ENCODE measurements around the gene OXER1. TPM values are rescaled to one million over a fixed set of nuclear protein-coding genes. Genes with fewer than 3 reads are reported as not detected.

The OXER1 gene
- total RNA-seq, 1 donor, result 1.3 TPM

DNA sequence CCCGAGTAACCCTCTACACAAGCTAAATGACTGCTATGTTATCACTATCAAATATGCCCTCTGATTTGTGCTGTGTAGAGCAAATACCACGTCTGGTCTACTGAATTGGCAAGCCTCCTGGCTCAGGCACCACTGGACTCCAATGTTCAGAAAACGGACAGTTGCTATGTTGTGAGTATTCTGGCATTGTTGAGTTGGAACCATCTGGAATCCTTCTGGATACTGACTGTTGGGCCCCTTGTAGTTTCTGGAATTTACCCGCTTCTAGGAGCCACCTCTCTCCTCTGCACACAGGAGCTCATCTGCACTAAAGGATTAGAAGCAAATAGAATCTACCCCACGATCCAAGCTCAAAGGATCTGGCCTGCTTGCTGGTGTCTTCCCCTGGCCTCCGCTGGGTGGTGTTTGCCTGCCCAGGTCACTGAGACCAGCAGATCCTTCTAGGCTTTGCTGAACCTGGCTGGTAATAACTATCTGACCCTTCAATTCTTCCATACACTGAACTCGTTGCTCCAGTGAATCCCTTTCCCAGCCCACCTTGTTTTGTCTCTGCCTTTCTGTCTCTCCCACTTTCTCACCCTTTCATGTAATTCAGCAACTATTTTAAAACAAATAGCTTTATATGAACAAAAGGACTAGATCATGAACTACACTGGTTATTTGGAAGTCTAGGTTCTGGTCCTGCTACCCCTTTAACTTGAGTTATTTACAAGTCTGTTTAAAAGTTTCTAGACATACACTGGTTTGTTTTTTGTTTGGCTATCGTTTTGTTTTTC, 30.5 kb upstream of the OXER1 start:
- no peak for DNase-seq (ENCODE audit: low read depth in 2 of 3, low spot score in 2 of 3)

DNA sequence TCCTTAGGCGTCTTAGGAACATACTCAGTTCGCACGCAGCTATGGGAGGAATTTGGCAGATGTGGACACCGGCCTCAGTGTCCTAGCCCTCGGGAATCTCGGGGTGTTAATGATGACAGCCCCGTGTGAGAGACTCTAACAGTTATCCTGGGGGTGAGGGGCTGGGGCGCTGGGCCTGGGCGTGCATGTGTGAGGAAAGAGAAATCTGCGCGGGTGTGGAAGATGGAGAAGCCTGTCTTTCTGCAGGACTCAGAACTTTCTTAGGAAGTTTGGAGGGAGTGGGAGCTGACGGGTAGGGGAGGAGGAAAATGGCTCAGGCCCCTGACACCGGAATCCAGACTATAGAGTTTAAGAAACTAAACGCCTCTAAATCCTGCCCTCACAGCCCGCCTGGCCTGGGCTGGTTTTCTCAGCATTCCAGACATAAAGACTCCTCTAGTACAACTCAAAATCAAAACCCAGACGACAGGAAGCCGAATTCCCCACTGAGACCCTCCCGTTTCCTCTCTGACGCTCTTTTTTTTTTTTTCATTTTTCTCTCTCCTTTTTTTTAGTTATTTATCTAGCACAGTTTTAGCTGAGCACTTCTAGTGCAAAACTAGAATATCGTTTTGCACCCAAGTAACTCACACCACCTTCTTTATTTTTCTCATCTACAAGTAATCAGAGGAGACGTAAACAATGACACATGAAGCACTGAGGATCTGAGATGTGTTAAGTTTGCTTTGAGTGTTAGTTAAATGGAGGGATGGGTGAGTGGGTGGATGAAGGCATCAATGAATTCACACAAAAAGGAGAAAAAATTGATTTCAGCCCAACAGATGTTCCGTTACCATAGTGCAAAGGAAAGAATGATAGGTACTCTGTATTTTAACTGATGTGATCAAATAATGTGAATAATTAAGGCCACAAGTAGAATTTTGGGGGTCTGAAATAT, 29.7 kb upstream of the OXER1 start:
- DNase-seq (ENCODE audit: low read depth in 2 of 3, low spot score in 2 of 3), result no peak

DNA sequence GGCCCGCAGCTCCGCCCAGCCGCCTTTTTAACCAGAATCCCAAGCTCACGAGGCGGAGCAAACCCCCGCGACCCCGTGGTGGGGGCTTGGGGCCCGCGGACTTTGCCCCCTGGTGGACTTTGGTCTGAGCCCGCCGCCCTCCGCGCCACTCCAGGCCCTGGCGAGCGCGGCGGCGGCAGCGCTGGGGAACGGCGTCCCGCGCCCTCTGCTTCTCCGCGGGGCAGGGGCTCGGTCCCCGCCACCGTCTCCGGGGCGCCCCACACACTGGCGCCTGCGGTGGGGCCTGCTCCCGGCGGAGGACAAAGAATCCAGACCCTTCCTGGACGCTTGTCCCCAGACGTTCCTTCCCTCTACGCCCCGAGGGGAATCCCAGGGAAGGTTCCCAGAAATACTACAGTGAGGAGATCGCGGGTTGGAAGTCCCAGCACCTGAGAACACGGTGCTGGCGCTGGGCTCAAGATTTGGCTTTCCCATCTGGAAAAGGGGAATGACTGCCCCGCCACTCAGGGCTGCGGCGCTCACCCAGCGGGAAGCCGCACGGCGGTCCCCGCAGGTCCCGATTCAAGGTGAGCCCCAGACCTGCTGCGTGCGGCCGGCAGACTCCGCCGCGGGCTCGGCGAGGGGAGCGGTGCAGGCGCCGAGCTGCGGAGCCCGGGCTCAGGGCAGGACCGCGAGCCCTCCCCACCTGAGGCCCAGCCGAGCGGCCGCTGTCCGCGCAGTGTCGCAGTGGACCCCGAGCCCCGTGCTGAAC, 28.8 kb upstream of the OXER1 start, which contains the start of gene HAAO:
Gene HAAO, minus strand, starts transcription at position 1 of the 751 bp plus-strand sequence. CDS start 47 bp downstream, outside the sequence.
- peak in 2 of 3 donors; percentile 52 to 59 for DNase-seq (ENCODE audit: low read depth in 2 of 3, low spot score in 2 of 3)

DNA sequence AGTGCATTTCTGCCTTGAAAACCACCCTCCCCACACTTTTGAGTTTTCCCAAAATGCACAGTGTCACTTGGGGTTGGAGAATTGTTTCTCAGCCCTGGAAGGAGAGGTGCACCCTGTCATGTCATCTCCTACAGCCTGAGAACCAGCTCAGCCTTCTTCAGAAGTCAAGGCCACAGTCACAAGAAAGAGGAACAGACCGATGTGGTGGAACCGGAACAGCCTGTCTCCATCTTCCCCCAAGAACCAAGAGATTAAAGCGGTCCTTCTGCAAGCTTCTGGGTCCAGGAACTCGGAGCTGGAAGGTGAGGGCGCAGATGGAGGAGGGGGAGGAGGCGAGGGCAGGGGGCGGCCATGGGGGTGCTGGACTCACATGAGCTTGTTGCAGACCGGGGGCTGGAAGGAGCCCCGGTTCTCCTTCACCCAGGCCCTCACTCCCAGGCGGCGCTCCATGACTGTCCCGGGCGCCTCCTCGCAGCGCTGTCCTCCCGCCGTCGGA, 28.2 kb upstream of the OXER1 start:
- peak in 2 of 3 donors; percentile 62 to 76 for DNase-seq (ENCODE audit: low read depth in 2 of 3, low spot score in 2 of 3)

DNA sequence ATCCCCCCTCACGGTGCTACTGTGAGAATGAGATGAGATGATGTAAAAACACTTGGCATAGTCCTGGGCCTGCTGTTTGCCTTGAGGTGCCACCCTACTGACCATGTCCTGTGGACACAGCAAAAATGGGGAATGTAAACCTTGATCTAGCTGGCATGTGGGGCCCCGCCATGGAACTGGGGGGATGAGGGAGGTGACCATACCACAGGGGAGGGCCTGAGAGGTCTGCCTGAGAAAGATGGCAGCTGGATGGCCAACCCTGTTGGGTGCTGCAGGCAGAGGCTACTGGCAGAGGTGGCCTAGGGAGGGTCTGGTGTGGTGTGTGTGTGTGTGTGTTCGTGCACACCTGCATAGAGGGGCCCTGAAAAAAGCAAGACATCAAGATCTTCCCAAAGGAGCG, 27.7 kb upstream of the OXER1 start:
- DNase-seq (ENCODE audit: low read depth in 2 of 3, low spot score in 2 of 3), result no peak

DNA sequence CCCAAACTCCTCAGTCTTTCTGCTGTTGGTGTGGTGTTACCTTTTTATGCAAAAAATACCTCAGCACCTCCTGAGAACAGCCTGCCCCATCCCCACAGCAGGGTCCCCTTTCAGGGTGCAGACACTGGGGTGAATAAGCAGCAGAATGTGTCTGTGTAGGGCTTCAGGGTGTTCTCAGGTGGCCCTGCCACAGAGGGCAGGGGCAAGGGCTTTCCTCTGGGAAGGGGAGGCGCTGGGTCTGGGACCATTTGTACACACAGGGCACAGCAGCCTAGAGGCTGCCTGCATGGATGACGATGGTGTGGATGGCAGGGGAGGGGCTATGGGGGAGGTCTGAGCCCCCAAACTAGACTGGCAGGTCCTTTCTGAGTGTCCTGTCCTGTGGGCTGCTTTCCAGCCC, 25.8 kb upstream of the OXER1 start:
- DNase-seq (ENCODE audit: low read depth in 2 of 3, low spot score in 2 of 3), result no peak

DNA sequence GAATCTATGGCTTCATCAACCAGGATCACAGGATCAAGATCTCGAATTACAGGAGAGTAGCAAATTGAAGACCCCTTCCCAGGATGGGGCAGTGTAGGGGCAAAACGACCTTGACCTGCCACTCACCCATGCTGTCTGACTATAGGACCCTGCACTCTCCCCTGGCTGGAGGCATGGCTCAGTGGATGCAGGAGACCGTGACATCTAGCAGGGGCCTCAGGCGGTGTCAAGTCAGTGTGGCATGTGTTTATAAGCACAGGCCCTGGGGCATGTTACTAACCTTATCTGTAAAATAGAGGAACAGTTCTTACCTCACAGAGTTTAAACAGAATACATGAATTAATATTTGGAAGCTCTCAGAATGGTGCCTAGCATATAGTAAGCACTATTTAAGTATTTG, 24.9 kb upstream of the OXER1 start:
- no peak for DNase-seq (ENCODE audit: low read depth in 2 of 3, low spot score in 2 of 3)

DNA sequence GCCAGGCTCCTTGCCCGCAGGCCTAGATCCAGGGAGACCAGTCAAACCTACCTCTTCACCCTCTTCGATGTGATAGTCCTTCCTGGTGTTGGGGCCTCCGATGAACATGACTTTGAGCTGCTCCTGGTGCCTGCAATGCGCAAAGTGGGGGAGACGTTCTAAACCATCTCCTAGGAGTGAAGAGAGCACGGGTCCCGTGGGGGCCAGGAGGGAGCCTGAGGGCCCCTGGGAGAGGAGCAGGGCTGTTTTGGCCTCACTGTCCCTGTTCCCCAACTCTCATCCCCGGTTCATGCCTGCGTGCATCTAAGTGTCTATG, 24.5 kb upstream of the OXER1 start:
- DNase-seq (ENCODE audit: low read depth in 2 of 3, low spot score in 2 of 3), result no peak

DNA sequence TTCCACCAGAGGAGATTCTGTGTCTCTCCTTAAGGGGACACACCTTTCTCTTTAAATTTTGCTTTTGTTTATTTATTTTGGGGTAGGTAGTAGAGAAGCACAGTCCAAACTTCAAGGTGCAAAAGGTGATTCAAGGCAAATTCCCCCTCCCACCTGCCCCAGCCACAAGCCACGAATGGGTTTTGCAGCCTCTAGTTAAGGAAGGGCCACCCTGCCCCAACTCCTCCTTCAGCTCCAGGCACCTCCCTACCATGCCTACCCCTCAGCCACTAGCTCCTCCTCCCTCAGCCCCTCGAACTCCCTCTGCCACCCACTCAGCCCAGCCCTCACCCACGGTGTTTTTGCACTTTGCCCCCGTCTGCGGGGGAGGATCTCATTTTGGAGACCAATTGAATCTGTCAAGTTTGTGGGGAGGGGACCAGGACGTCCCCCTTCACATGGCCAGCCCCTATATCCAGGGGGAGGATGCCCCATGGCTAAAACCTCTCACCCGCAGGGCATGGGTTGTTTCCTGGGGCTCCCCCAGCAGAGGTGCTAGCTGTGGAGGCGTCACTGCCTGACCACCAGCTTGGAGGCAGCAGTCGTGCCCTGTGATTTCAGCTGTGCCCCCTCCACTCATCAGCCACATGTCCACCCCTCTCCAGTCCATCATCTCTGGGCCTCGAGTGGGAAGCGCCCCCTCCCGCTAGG, 24.0 kb upstream of the OXER1 start:
- DNase-seq (ENCODE audit: low read depth in 2 of 3, low spot score in 2 of 3), result no peak

DNA sequence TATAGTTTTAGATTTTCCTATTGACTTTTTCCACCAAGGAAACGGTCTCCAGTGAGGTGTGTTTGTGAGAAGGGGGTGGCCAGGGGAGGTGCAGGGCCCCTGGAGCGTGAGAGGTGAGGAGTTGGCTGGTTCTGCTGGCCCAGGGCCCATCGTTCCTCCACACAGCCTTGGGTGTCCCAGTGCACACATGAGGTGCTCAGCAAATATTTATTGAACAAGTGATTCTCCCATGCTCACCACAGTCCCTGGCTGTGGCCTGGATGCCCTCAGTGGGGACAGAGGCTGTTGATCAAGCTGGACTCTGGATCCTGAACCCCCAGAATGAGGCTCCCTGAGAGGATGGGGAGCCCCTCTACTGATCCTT, 23.5 kb upstream of the OXER1 start:
- no peak for DNase-seq (ENCODE audit: low read depth in 2 of 3, low spot score in 2 of 3)

DNA sequence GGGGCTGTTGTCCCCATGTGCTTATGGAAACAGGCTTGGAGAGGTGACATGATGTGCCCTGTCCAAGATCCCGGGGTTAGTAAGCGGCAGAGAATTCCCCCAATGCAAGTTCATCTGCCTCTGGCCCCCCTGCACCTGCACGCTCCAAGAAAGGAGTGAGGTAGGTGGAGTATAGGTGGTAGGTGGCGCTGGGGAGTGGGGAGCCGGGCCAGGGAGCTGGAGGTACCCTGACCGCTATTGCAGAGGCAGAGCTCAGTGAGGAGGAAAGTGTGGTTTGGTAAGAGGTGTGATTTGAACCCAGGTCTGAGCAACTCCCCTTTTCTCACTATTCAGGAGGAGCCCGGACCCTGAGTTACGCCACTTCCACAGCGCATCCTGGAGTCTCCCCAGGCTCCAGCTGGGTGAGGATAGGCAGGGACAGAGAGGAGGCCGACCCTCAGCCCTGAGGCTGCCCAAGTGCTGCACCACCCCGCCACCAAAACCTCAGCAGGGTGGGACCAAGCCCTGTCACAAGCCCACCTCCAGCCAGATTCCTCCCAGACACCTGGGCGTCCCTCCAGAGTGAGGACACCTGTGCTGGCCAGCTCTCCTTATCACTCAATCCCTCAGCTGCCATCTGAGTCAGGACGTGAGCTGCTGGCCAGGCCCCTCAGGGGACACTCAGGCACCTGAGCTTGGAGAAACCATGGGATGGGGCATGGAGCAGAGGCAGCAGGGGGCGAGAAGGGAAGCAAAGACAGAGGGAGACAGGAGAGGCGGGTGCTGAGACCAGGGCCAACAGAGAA, 22.8 kb upstream of the OXER1 start:
- no peak for DNase-seq (ENCODE audit: low read depth in 2 of 3, low spot score in 2 of 3)

DNA sequence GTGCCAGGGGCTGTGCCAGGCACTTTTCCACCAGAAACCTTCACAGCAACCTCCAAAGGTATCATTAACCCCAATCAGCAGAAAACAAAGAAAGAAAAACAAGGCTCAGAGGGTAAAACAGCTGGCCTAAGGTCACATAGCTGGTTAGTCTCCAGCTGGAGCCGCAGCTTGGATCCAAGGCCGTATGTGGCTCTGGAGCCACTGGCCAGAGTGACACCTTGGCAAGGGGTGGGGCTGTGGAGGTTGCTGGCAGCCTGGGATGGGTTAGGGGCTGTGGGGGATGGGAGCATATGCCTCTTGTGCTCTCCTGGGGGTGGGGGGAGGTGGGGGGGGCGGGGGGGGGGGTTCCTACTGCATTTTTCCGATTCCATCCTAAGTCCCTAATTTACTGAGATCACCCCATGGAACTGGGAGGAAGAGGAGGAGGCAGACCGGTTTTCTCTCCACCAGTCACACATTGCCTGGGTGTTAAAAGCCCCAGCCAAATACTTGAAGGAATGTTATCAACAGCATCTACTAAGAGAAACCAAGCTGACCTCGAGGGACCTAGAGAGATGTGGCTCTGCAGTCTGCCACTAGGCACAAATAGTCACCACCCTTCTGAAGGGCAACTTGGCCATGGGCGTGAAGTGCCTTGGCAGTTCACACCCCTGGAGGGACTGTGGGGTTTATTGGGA, 20.4 kb upstream of the OXER1 start:
- DNase-seq (ENCODE audit: low read depth in 2 of 3, low spot score in 2 of 3), result no peak

DNA sequence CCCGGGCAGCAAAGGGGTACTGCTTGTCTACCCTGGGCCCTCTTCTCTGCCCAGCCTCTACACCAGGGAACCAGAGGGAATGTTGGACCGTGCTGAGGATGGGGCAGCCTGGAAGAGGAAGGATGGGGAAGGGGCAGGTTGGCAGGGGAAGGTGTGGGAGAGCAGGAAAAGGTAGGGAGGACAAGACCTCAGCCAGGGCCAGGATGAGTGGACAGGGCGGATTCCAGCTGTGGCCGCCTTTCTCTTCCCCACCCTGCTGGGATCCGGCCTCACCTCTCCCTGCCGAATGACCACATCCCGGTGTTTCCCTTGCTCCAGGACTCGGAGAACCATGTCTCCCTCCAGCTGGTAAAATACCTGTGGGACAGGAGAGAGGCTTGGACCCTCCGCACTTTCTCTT, 19.6 kb upstream of the OXER1 start:
- DNase-seq (ENCODE audit: low read depth in 2 of 3, low spot score in 2 of 3), result no peak

DNA sequence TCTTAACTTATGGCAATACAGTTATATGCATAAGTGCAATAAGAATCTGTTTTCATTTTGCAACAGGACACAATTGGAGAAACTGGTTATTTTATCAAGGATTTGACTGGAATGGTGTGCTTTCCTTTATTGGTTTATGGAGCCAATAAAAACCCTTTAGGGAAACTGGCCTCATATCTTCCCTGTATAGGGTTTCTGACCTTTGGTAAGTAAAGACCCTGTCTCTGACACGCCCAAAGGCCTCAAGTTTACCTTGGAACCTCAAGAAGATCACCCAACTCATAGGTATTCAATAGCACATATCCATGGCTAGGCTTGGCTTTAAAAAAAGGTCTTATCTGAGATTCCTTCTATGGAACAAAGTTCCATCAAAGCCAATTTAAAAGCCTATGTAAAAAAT, 17.2 kb upstream of the OXER1 start:
- DNase-seq (ENCODE audit: low read depth in 2 of 3, low spot score in 2 of 3), result no peak

DNA sequence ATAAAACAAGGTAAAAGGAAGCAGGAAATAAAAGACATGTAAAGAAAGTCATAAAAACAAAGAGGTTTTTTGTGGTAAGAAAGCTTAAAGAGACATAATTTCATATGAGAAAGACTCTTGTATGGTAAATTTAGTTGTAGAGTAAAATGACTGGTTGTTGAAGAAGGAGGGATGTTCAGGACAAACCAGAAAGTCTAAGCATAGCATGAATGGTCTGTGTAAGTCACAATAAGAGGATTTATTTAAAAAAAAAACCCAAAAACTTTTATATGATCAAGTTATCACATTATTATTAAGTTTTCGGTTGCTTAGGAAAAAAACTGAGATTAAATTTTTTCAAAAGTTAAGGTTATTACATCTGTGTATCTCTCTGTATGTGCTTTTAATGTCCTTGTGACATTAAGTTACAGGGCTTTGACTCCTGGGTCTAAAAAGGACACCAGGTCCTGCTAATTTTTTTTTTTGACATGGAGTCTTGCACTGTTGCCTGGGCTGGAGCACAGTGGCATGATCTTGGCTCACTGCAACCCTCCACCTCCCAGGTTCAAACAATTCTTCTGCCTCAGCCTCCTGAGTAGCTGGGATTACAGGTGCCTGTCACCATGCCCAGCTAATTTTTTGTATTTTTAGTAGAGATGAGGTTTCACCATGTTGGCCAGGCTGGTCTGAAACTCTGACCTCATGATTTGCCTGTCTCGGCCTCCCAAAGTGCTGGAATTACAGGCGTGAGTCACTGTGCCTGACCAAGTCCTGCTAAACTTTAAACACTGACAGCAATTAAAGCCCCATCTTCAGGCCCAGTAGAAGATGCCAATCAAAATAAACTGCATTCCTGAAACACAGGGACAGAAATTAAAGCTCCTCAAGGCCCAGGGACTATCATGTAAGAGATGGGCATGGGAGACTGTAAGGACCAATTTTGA, 14.2 kb upstream of the OXER1 start:
- no peak for DNase-seq (ENCODE audit: low read depth in 2 of 3, low spot score in 2 of 3)

DNA sequence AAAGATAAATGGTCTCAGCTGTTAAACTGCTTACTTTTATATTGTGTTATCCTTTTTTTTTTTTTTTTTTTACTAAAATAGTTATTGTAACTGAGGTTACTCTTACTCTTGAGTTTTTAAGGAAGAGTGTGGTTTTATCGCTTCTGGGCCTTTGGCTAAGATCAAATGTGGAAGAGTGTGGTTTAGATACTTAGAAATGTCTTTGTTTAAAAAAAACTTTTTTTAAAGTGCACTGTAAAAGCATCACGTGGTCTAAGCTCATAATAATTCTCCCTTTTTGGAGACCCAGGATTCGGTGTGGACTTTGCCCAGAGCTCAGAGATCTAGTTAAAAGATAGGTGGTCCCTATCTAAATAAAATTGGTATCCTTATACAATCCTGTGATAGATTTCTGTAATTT, 11.9 kb upstream of the OXER1 start:
- peak in 1 of 3 donors; percentile 55 for DNase-seq (ENCODE audit: low read depth in 2 of 3, low spot score in 2 of 3)

DNA sequence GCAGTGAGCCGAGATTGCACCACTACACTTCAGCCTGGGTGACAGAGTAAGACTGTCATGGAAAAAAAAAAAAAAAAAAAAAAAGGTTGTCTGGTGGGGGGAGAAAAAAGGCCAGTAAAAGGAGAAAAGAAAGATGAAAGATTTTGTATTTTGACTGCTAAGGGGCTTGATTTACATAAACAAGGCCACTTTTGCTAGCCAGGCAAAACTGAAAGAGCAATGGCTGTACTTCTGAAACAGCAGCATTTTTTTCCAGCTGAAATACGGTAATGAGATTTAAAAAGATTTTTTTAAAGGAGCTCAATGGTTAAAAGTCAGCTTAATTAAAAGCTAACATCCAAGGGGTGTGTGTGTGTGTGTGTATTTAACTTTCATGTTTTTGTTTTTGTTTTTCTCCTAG, 11.3 kb upstream of the OXER1 start:
- DNase-seq (ENCODE audit: low read depth in 2 of 3, low spot score in 2 of 3), result no peak

DNA sequence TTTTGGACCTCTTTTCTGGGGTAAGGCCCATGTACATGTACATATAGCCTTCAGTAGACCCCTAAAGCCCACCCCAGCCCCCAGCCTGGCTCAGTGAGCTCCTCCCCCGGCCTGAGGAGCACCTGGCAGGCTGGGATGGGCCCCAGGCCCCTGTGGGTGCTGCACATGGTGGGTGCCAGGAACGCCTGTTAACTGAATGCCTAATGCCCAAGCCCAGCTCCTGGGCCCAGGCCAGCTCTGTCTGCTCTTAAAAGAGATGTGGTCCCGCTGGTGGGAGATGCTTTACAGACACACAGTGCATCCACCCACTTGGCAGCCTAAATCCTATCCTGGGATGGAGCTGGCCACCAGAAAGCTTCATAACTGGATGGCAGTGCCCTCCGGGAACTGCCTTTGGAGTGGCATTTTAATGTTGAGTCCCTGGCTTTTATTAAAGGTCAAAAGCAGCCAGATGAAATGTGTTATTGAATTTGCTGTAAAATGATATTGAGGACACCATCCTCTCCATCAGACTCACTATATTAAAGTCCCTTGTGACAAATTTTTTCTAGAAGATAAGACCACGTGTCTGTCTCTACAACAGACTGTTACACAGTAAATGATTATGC, 7.7 kb upstream of the OXER1 start:
- DNase-seq (ENCODE audit: low read depth in 2 of 3, low spot score in 2 of 3), result no peak
